Suppressor macrophage treated with lipopolysaccharide for 4 hours (primary cell): ENCODE measurements around the gene PCSK2.
A peak's percentile ranks its signal among the peaks of the same experiment; 100 is the strongest.

ENCODE experiments used
- DNase-seq: peaks from one replicate; pipeline ENCODE4 v3.0.0-alpha.2; 2020

The PCSK2 gene

DNA sequence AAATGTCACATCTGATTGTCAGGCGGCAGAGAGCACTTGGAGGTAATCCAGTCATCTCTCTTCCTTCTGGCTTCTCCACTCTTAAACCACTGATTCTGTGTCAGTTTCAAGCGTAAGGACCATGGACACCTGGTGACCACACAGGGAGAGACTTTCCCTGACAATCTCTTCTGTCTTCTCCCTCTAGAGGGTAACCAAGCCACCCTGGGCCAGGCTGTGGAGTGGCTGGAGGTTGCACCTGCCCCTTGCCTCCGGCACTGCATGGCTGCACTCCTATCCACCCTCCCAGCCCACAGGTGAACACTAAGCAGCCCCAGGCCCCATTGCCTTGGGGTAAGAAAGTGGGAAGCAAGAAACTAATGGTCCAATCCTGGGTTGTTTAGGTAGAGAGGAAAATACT, 225.6 kb downstream of the PCSK2 start:
- DNase-seq = no peak

DNA sequence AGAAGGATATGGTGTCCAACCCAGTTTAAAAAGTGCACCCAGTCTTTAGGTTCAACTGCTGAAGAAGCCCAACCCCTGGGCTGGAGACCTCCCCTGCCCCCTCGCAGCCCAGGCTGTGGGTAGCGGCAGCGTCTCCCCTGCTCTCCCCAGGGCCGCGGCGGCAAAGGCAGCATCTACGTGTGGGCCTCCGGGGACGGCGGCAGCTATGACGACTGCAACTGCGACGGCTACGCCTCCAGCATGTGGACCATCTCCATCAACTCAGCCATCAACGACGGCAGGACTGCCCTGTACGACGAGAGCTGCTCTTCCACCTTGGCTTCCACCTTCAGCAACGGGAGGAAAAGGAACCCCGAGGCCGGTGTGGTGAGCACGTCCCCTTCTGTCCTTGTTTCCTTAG, 226.8 kb downstream of the PCSK2 start:
- DNase-seq = no peak

DNA sequence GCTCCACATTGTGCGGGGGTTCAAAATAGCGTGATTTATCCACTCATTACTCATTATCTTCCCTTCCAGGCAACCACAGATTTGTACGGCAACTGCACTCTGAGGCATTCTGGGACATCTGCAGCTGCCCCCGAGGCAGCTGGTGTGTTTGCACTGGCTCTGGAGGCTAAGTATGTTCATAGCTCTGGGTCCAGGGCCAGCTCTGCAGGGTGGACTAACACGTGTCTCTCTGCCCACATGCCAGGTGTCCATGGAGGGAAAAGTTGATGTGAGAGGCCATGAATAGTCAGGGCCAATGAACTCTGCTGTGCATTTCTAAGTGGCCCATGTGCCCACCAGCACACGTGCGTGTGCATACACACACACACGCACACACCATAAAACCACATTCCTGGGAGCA, 229.4 kb downstream of the PCSK2 start:
- no peak for DNase-seq

DNA sequence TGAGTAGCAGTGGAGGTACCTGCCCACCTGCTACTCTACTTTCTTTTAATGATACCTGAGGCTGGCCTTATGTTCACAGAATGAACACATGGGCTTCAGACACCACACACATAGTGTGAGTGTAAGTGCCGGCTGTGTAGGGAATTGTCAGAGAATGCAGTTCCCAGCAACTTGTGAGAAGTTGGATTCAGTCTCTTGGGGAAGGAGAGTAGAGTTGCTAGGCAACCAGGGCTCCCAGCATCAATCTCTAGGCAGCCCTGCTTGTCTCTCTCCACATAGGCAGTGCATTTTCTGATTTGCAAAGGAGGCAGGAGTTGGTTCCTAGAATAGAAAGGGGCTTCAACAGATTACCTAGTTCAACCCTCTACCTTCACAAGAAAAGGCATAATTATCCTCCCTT, 230.2 kb downstream of the PCSK2 start:
- DNase-seq = no peak

GRCh38 chr20:17457588-17458190, 230.8 kb downstream of the PCSK2 start:
- no peak for DNase-seq

- peak; percentile 2 for DNase-seq
These were observed 233.3 kb downstream of the PCSK2 start for GRCh38 chr20:17460119-17460518.

DNA sequence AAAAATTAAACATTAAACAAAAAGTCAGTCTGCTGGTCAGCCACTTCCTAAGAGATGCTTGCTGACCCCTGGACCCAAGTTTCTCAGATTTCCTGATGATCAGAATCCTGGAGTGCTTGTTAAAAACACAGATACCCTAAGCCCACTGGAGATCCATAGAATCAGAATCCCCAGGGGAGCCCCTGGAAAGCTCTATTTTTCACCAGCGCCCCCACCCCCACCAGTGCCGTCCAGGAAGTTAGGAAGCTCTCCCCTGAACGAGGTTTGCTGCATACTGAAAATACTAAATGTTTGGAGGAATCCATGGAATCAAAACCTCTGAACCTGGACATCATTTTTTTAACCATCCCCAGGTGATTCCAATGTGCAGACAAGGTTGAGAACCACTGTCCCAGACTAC, 235.1 kb downstream of the PCSK2 start:
- DNase-seq = no peak

DNA sequence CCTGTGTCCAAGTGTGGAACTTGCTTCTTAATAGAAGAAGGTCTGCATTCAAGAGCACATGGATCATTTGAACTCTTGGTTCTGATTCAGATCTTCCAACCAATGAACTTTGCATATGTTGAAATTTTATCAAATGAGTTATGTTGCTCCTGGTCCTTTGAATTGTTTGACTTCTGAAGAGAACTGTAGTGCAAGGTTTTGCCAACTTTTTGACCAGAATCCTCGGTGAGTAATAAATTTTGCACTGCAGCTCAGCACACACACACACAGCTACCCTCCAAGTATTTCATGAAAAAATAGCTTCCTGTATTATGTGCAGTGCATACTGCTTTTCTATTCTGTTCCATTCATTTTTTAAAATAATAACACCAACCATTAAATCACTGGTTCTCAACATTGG, 236.9 kb downstream of the PCSK2 start:
- no peak for DNase-seq

- DNase-seq = no peak
These were observed 238.4 kb downstream of the PCSK2 start for GRCh38 chr20:17465236-17465635.

DNA sequence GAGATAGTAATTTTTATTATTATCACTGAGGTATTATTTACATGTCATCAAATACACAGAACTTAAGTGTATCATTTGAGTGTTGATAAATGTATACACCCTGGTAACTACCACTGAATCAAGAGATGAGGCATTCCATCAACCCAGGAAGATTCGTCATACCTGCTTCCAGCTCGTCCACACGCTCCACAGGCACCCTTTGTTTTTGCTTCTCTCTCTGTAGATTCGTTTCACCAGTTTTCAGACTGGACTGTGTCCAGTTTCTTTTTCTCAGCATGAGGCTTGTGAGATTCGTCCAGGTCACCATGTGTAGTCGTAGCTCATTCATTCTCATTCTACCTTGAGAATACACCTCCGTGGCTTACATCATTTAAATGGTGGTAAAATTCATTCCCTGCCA, 239.8 kb downstream of the PCSK2 start:
- DNase-seq = no peak

DNA sequence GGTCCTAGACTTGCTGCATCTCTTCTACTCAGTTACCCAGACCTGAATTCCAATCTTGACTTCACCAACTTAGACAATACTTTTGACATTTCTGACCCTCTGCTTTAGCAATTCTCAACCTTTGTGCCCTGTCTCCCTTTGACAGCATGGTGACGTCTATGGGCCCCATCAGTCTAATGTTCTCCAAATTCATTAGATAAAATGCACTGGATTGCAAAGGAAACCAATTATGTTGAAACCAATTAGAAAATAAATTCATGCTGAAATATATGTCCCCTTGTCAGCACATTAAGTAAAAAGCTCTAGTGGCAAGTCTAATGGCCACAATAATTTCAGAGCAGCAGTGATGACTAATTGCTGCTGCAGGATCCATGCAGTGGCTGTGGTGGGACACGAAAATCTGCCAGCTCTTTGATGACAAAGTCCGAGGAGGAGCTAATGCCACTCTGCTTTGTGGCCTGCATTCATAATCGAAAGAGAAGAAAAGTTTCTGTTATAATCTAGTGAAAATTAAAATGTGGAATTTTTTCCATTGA, 240.3 kb downstream of the PCSK2 start:
- DNase-seq = no peak

- no peak for DNase-seq
These were observed 241.4 kb downstream of the PCSK2 start for GRCh38 chr20:17468073-17468840.

DNA sequence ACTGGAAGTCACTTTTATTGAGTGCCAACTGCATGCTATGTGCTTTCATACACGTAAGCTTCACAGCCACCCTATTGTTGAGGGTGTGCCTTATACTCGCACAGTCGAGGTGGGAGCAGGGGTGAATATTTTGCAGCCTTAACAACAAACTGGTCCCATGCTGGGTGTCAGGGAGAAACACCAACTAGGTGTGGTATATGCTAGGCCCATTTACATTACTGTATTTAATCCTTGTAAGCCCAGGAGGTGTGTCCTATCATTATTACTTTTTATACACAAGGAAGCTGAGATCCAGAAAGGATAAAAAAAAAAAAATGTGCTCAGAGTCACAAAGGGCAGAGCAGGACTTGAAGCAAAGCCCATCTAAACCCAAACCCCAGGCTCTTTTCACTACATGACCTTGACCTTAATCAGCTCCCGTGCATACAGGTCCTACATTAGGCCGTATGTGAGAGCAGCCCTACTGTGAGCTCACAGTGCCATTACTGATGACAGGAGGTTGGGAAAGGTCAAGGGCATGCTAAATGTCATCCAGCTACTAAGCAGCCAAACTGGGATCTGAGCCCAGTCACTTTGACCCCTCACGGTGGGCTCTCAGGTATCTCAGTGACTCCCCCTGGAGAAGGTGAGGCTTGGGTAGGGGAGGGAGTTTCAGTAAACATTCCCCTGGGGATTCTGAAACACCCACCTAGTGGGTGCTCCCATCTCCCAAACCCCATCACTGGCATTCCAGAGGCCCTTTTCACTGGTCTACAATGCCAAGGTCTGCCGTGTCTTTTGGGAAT, 242.6 kb downstream of the PCSK2 start:
- DNase-seq = no peak

DNA sequence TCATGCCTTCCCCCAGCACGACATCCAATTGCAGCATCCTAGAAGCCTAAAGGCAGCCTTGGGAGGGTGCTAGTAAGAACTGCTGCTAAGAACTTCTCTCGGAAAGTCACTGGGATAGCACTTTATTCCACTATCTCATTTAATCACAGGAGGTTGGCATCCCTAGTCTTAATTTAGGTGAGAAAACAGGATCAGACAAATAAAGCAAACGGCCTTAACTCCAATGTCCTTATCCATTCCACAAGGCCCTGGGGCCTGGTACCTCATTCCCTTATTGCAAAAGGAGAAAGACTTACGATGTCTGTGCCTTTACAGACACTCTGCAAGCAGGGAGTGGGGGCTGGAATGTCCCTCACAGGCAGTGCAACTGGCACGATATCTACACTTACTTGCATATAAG, 243.7 kb downstream of the PCSK2 start:
- no peak for DNase-seq

DNA sequence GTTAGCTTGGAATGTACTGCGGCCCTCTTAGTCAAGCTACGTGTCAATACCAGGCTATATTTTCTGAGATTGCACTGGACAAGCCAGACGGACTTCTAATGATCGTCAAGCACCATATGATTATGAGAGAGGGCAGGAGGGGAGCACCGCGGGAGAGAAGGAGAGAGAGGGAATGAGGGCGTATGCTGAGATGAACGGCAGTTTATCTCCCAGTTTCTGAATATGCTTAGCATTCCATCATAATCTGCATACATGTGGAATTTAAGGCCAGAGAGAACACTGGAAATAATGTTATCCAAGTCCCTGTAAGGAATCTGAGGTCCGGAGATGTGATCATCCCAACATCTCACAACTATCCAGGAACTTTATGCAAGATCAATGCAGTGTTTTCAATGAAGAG, 244.1 kb downstream of the PCSK2 start:
- DNase-seq = no peak

- DNase-seq = no peak
These were observed 244.9 kb downstream of the PCSK2 start for GRCh38 chr20:17471606-17472187.

DNA sequence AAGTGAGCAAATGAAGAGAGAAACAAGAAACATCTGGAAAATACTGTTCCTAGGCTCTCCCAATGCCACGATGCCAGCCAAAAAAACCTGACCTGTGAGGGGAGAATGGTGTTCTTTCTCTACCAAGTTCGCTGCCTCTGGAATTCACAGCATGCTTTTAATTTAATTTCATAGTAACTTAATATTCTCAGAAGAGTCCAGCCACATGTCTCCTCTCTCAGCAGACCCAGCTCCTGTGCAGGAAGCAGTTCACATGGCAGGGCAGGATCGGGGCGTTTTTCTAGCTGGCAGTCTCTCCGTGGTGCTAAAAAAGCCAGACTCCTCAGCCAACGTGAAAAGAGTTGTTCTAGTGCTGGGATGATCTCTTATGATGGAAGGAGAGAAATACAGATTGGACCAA, 246.8 kb downstream of the PCSK2 start:
- DNase-seq = no peak

DNA sequence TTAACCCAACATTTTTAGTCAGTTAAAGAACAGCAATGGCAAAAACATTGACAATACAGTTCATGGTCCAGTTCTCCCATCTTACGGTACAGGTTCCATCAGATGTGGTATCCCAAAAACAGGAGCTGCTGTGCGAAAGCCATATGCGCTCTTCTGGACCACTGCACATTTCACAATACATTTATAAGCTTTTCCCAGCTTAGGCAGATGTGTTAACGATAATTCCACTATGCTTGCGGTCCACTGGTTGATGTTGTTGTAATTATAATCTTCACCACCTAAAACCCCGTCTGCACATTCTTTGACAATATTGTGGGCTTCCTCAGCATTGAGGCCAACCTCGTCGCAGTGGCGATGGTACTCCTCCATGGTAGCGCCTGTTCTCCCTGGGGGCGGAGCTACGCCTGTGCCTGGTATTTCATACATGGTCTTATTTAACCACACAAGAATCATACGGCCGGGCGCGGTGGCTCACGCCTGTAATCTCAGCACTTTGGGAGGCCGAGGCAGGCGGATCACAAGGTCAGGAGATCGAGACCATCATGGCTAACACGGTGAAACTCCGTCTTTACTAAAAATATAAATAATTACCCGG, 252.3 kb downstream of the PCSK2 start:
- DNase-seq = no peak

GRCh38 chr20:17480696-17481095, 253.9 kb downstream of the PCSK2 start:
- no peak for DNase-seq

- DNase-seq = no peak
These were observed 254.8 kb downstream of the PCSK2 start for GRCh38 chr20:17481661-17482060.

GRCh38 chr20:17482536-17482935, 255.7 kb downstream of the PCSK2 start:
- DNase-seq = no peak

- DNase-seq = no peak
These were observed 258.2 kb downstream of the PCSK2 start for GRCh38 chr20:17485017-17485416.
